IMR-90 (cell line): ENCODE measurements around the gene NPPB. TPM values are rescaled to one million over a fixed set of nuclear protein-coding genes. Genes with fewer than 3 reads are reported as not detected.

Experiments used
- ATAC-seq: fragments of 200-7000 bp; cut with Tn5 transposase; 2 replicates; pipeline ENCODE4 v1.9.1; 2020; ENCODE audit warnings: low read depth, mild to moderate bottlenecking, moderate library complexity
- BruUV-seq: library from RNA; stranded (reverse); fragments of 400-500 nt; replicated peaks from 2 replicates; lab custom pipeline; 2021; lab: Mats Ljungman, UMichigan
- CTCF ChIA-PET: fragments of 300-600 bp; formaldehyde crosslinking; extraction: SDS; loops from one replicate; lab custom pipeline; 2021; ENCODE audit warnings: antibody characterized with exemption; lab: Yijun Ruan, JAX
- POLR2A ChIA-PET: fragments of 300-600 bp; sonication (Branson Sonifier 250); formaldehyde crosslinking; loops from one replicate; lab custom pipeline; 2022; ENCODE audit warnings: antibody characterized with exemption; ENCODE audit not compliant: unreplicated experiment; lab: Charles Lee
- DNase-seq: peaks from one replicate; pipeline ENCODE4 v3.0.0; 2013
- H2AFZ ChIP-seq: replicated peaks from 2 replicates; pipeline ENCODE3; 2013; ENCODE audit warnings: low read length, mild to moderate bottlenecking; ENCODE audit not compliant: poor library complexity
- H2AK5ac ChIP-seq: 2 replicates; pipeline ENCODE4 v1.6.1; 2013; ENCODE audit warnings: low read depth, low read length, inconsistent platforms
- H2AK9ac ChIP-seq: replicated peaks from 2 replicates; pipeline ENCODE3; 2013; ENCODE audit warnings: mild to moderate bottlenecking, low read depth, low read length, moderate library complexity; ENCODE audit not compliant: poor library complexity
- H2BK120ac ChIP-seq: 2 replicates; pipeline ENCODE4 v1.6.1; 2013; ENCODE audit warnings: low read depth, low read length, inconsistent platforms
- H2BK15ac ChIP-seq: 3 replicates; pipeline ENCODE4 v1.6.1; 2013; ENCODE audit warnings: low read depth, low read length, inconsistent platforms
- H2BK20ac ChIP-seq: 2 replicates; pipeline ENCODE4 v1.6.1; 2013; ENCODE audit warnings: low read depth, mild to moderate bottlenecking, inconsistent platforms, low read length, moderate library complexity
- H2BK5ac ChIP-seq: 2 replicates; pipeline ENCODE4 v1.6.1; 2013; ENCODE audit warnings: mild to moderate bottlenecking, low read depth, low read length, inconsistent platforms; ENCODE audit not compliant: poor library complexity, severe bottlenecking
- H3K14ac ChIP-seq: replicated peaks from 2 replicates; pipeline ENCODE4 v1.6.1; 2013; ENCODE audit warnings: low read depth, low read length, inconsistent platforms
- H3K18ac ChIP-seq: 2 replicates; pipeline ENCODE4 v1.6.1; 2013; ENCODE audit warnings: low read depth, low read length, control low read depth
- H3K23ac ChIP-seq: 2 replicates; pipeline ENCODE4 v1.6.1; 2013; ENCODE audit warnings: low read depth, low read length, inconsistent platforms
- H3K27ac ChIP-seq: 2 replicates; pipeline ENCODE4 v1.5.1; 2013; ENCODE audit warnings: mild to moderate bottlenecking, control low read depth, low read length; ENCODE audit not compliant: insufficient read depth
- H3K27me3 ChIP-seq: 2 replicates; pipeline ENCODE4 v1.6.1; 2013; ENCODE audit warnings: low read length; ENCODE audit not compliant: control insufficient read depth, insufficient read depth
- H3K36me3 ChIP-seq: 2 replicates; pipeline ENCODE4 v1.6.1; 2013; ENCODE audit warnings: low read length, mixed read lengths; ENCODE audit not compliant: control insufficient read depth, insufficient read depth
- H3K4ac ChIP-seq: 2 replicates; pipeline ENCODE4 v1.6.1; 2013; ENCODE audit warnings: low read depth, low read length, inconsistent platforms
- H3K4me1 ChIP-seq: 2 replicates; pipeline ENCODE4 v1.6.1; 2013; ENCODE audit warnings: low read length, mixed read lengths; ENCODE audit not compliant: control insufficient read depth, insufficient read depth
- H3K4me2 ChIP-seq: 2 replicates; pipeline ENCODE4 v1.6.1; 2013; ENCODE audit warnings: low read depth, mild to moderate bottlenecking, control low read depth, low read length, moderate library complexity
- H3K4me3 ChIP-seq: 2 replicates; pipeline ENCODE4 v1.5.1; 2013; ENCODE audit warnings: low read depth, mild to moderate bottlenecking, control low read depth, low read length, moderate library complexity; ENCODE audit not compliant: insufficient read depth
- H3K56ac ChIP-seq: 2 replicates; pipeline ENCODE4 v1.6.1; 2013; ENCODE audit warnings: low read length, inconsistent platforms; ENCODE audit not compliant: insufficient read depth; ENCODE audit errors: extremely low read depth
- H3K79me1 ChIP-seq, 2 experiments: 2 replicates each; pipeline ENCODE4 v1.6.1; 2013; ENCODE audit warnings: low read length in 2 of 2, inconsistent platforms in 1 of 2, low read depth in 1 of 2
- H3K9ac ChIP-seq: 2 replicates; pipeline ENCODE4 v1.6.1; 2013; ENCODE audit warnings: low read depth, low read length, control low read depth
- H3K9me1 ChIP-seq: 2 replicates; pipeline ENCODE4 v1.6.1; 2013; ENCODE audit warnings: low read length, inconsistent platforms; ENCODE audit not compliant: insufficient read depth
- H3K9me3 ChIP-seq: 2 replicates; pipeline ENCODE4 v1.6.1; 2013; ENCODE audit warnings: low read length; ENCODE audit not compliant: control insufficient read depth, insufficient read depth
- H4K20me1 ChIP-seq: 2 replicates; pipeline ENCODE4 v1.6.1; 2013; ENCODE audit warnings: low read length, inconsistent platforms; ENCODE audit not compliant: insufficient read depth
- H4K5ac ChIP-seq: 2 replicates; pipeline ENCODE4 v1.6.1; 2013; ENCODE audit warnings: mild to moderate bottlenecking, low read depth, low read length, control low read depth
- H4K8ac ChIP-seq, 2 experiments: 2 replicates each; pipeline ENCODE4 v1.6.1; 2013; ENCODE audit warnings: low read depth in 2 of 2, low read length in 2 of 2, control low read depth in 1 of 2, inconsistent platforms in 1 of 2
- H4K91ac ChIP-seq: 2 replicates; pipeline ENCODE4 v1.6.1; 2013; ENCODE audit warnings: low read depth, low read length, inconsistent platforms; ENCODE audit not compliant: insufficient read depth
- BHLHE40 ChIP-seq: fragments of 150-350 bp; IDR thresholded peaks from 2 replicates; pipeline ENCODE4 v1.6.1; 2016; ENCODE audit warnings: mild to moderate bottlenecking, low read depth, low read length
- CHD1 ChIP-seq: IDR thresholded peaks from 2 replicates; pipeline ENCODE4 v1.6.1; 2012; ENCODE audit warnings: low read depth, low read length, improper control_type of control experiment
- CTCF ChIP-seq: conservative IDR thresholded peaks from 2 replicates; pipeline ENCODE4 v1.5.1; 2012; ENCODE audit warnings: mild to moderate bottlenecking, low read depth, low read length, improper control_type of control experiment
- FOS ChIP-seq: fragments of 150-350 bp; IDR thresholded peaks from 2 replicates; pipeline ENCODE4 v1.6.1; 2016; ENCODE audit warnings: low read depth, low read length
- MAFK ChIP-seq: IDR thresholded peaks from 2 replicates; pipeline ENCODE4 v1.6.1; 2012; ENCODE audit warnings: low read depth, low read length, improper control_type of control experiment
- MAZ ChIP-seq: IDR thresholded peaks from 2 replicates; pipeline ENCODE4 v1.6.1; 2012; ENCODE audit warnings: low read depth, mild to moderate bottlenecking, low read length, improper control_type of control experiment, moderate library complexity, borderline replicate concordance
- MXI1 ChIP-seq: IDR thresholded peaks from 2 replicates; pipeline ENCODE4 v1.6.1; 2012; ENCODE audit warnings: low read depth, mild to moderate bottlenecking, low read length, moderate library complexity, borderline replicate concordance
- NFE2L2 ChIP-seq: fragments of 150-350 bp; IDR thresholded peaks from 2 replicates; pipeline ENCODE4 v1.6.1; 2016; ENCODE audit warnings: low read depth, mild to moderate bottlenecking, low read length
- POLR2A ChIP-seq: IDR thresholded peaks from 2 replicates; pipeline ENCODE4 v1.6.1; 2012; ENCODE audit warnings: mild to moderate bottlenecking, low read depth, low read length
- RAD21 ChIP-seq: IDR thresholded peaks from 2 replicates; pipeline ENCODE4 v1.6.1; 2012; ENCODE audit warnings: low read length, improper control_type of control experiment
- RCOR1 ChIP-seq: IDR thresholded peaks from 2 replicates; pipeline ENCODE4 v1.6.1; 2012; ENCODE audit warnings: mild to moderate bottlenecking, low read length, improper control_type of control experiment; ENCODE audit not compliant: insufficient replicate concordance
- SMC3 ChIP-seq: fragments of 150-350 bp; IDR thresholded peaks from 2 replicates; pipeline ENCODE4 v1.6.1; 2016; ENCODE audit warnings: low read depth, mild to moderate bottlenecking, antibody characterized with exemption, low read length, moderate library complexity
- USF2 ChIP-seq: fragments of 150-350 bp; IDR thresholded peaks from 2 replicates; pipeline ENCODE4 v1.6.1; 2017; ENCODE audit warnings: mild to moderate bottlenecking, antibody characterized with exemption, low read length, low read depth
- WGBS, 2 experiments: methylation state at CpG; one replicate each; pipeline versions ENCODE4 v1.1.5 to v1.1.7; 2013; ENCODE audit warnings: missing lambda C conversion rate in 2 of 2; ENCODE audit not compliant: insufficient read length in 1 of 2; ENCODE audit errors: extremely low coverage in 2 of 2; 5-methylcytosine and 5-hydroxymethylcytosine counted together
- dilution Hi-C: fragments of 300-500 bp; cut with HindIII; formaldehyde crosslinking; loops from one replicate; pipeline ENCODE4 v1.14.3; 2018; ENCODE audit warnings: low sequenced_read_pairs; ENCODE audit not compliant: unreplicated experiment
- in situ Hi-C: fragments of 300-500 bp; cut with MboI; formaldehyde crosslinking; loops from 3 replicates; pipeline ENCODE4 v1.14.3; 2019; ENCODE audit warnings: low sequenced_read_pairs, inconsistent platforms, mixed read lengths
- intact Hi-C: fragments of 100-400 bp; cut with micrococcal nuclease; formaldehyde crosslinking; loops from 2 replicates; pipeline ENCODE4 v1.10.0; 2022
- polyA plus RNA-seq, 3 experiments: library from polyadenylated mRNA; depleted of rRNA; stranded (reverse); fragments of >200 nt; gene quantifications; 2 replicates each; pipeline ENCODE4 v1.2.3, GENCODE V29; 2012; ENCODE audit warnings: low replicate concordance in 1 of 3
- total RNA-seq: library from RNA; depleted of rRNA; stranded (reverse); fragments of >200 nt; gene quantifications from 2 replicates; pipeline ENCODE4 v1.2.3, GENCODE V29; 2012
- TF ChIP-seq, protein P1 (sequence below): fragments of 150-350 bp; IDR thresholded peaks from 2 replicates; pipeline ENCODE4 v1.6.1; 2016; ENCODE audit warnings: low read depth, mild to moderate bottlenecking, low read length, moderate library complexity, borderline replicate concordance

The NPPB gene
- total and polyA plus RNA-seq, 2 of the 4 experiments (the other 2 are of a cell fraction) = not detected

DNA sequence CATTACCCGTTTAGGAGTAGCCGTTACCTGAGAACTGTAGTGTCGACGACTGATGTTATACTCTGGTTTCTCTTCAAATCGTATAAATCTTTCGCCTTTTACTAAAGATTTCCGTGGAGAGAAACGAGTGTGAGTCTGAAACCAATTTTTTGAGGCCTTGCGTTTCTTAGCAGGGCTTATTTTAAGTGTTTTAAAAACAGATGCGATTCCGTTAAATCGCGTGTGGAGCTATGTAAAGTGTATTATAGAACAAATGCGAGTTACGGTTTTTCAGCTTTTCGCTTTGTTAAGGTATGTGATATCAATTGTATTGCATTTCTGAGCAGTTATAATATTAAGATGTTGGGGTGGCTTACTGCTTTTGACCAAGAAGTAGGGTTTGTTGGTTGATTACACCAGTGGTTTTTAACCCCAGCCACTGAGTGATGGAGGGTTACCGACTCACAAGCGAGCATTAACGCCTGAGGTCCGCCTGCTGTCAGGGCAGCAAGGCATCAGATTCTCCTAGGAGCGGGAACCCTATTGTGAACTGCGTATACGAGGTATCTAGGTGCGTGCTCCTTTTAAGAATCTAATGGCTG, 49.4 kb upstream of the NPPB start:
- H3K27me3 ChIP-seq = no peaks in the 10 kb centered on the region
- H2AFZ ChIP-seq = peak overlapping the region; percentile 43
- H3K14ac ChIP-seq = peak overlapping the region; percentile 99
- peak overlapping the region; percentile 100 for H3K56ac ChIP-seq
- WGBS, 2 experiments = 0% methylated on average over 9 of the region's 24 CpGs; no CpG with 5 or more reads in 1 of the 2 experiments
- no peaks in the 10 kb centered on the region for H3K79me1 ChIP-seq
- ATAC-seq = peak; percentile 73
- H3K23ac ChIP-seq = peak overlapping the region; percentile 95; the same call in 1 of the 2 replicates
- peak overlapping the region; percentile 100 for H2BK20ac ChIP-seq
- H4K5ac ChIP-seq = peak overlapping the region; percentile 89; the same call in 1 of the 2 replicates
- H3K9me3 ChIP-seq = no peaks in the 10 kb centered on the region
- H3K9ac ChIP-seq = peak overlapping the region; percentile 56
- peak overlapping the region; percentile 83 for H3K4me2 ChIP-seq
- H3K36me3 ChIP-seq = no peaks in the 10 kb centered on the region
- no peak overlapping the region for H2AK5ac ChIP-seq
- H2AK9ac ChIP-seq = peak overlapping the region; percentile 51
- dilution Hi-C loops = no loop called here
- peak overlapping the region; percentile 98 for H3K18ac ChIP-seq
- no peaks in the 10 kb centered on the region for H3K4me1 ChIP-seq
- BruUV-seq = TSS peak; percentile 100
- H2BK15ac ChIP-seq = no peak overlapping the region
- peaks cover 9% of the 10 kb centered on the region; the same call in 1 of the 2 replicates for H4K20me1 ChIP-seq
- in situ Hi-C loops = no loop called here
- no peaks in the 10 kb centered on the region for H3K9me1 ChIP-seq
- peak; percentile 52; the same call in 1 of the 2 replicates for TF ChIP-seq MAFK
- TF ChIP-seq MAZ = peak; percentile 80
- 0 out of 2 replicates have a peak, but pooled peaks have one; percentile 20 for TF ChIP-seq NFE2L2
- no peak for TF ChIP-seq FOS
- no peak; the same call in 1 of the 2 replicates for TF ChIP-seq USF2
- TF ChIP-seq RCOR1 = no peak
- TF ChIP-seq MXI1 = no peak
- TF ChIP-seq, protein P1, sequence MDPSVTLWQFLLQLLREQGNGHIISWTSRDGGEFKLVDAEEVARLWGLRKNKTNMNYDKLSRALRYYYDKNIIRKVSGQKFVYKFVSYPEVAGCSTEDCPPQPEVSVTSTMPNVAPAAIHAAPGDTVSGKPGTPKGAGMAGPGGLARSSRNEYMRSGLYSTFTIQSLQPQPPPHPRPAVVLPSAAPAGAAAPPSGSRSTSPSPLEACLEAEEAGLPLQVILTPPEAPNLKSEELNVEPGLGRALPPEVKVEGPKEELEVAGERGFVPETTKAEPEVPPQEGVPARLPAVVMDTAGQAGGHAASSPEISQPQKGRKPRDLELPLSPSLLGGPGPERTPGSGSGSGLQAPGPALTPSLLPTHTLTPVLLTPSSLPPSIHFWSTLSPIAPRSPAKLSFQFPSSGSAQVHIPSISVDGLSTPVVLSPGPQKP = no peak
- TF ChIP-seq SMC3 = no peak
- peak; percentile 89; the same call in 1 of the 2 replicates for TF ChIP-seq CHD1
- no peak for TF ChIP-seq CTCF
- TF ChIP-seq BHLHE40 = peak; percentile 38; the same call in 1 of the 2 replicates
- TF ChIP-seq RAD21 = no peak
- TF ChIP-seq POLR2A = peak; percentile 99
- ChIA-PET POLR2A (interaction anchor here (0.5 to 2.1 kb wide), 16 partner anchors 10 to 244 kb away, joined by 3 to 14 read pairs (median 4); partner anchors contain the start of genes CLCN6, KIAA2013, MFN2 and PLOD1), CTCF (interaction anchor here (0.5 to 1.3 kb wide), 6 partner anchors 10 to 137 kb away, joined by 3 to 4 read pairs (median 3); partner anchors contain the start of gene MFN2)
- H4K8ac ChIP-seq = peak overlapping the region in 1 of 2 experiments; percentile 98; a peak in 3 of 4 replicates
- peak overlapping the region; percentile 100 for H2BK5ac ChIP-seq
- H4K91ac ChIP-seq = peak overlapping the region; percentile 98
- H2BK120ac ChIP-seq = peak overlapping the region; percentile 100
- peak overlapping the region; percentile 70 for H3K27ac ChIP-seq
- intact Hi-C loops = loop anchor here (1.0 to 10.0 kb wide), 2 partner anchors 72 to 253 kb away; partner anchors contain the start of genes FBXO2, FBXO44 and MFN2
- H3K4me3 ChIP-seq = peak overlapping the region; percentile 55
- DNase-seq = peak; percentile 100
- H3K4ac ChIP-seq = peak overlapping the region; percentile 97
